GM18873 (cell line): Measurements from ENCODE around the gene SPINT1.
"Not testable (repeated sequence)": the region's sequence is repeated elsewhere in the genome, so short reads cannot be mapped to it uniquely, and the experiment has no call there.

Source experiments
- ATAC-seq: cut with Tn5 transposase; IDR thresholded peaks from one replicate; pipeline ENCODE4 v1.9.1; 2021; ENCODE audit warnings: mild to moderate bottlenecking, moderate library complexity, moderate number of reproducible peaks; ENCODE audit not compliant: unreplicated experiment, low FRiP score

Gene SPINT1

GRCh38 chr15:40857601-40858341, 13.9 kb downstream of the SPINT1 start:
- no peak for ATAC-seq

GRCh38 chr15:40858706-40859105, 14.9 kb downstream of the SPINT1 start:
- ATAC-seq: no peak

- no peak for ATAC-seq
Observed at GRCh38 chr15:40859206-40859851, 15.5 kb downstream of the SPINT1 start.

- ATAC-seq: not testable (repeated sequence)
Observed at GRCh38 chr15:40861147-40861546, 17.3 kb downstream of the SPINT1 start.

- ATAC-seq: no peak
Observed at GRCh38 chr15:40863660-40864270, 19.9 kb downstream of the SPINT1 start.

GRCh38 chr15:40867199-40867598, 23.4 kb downstream of the SPINT1 start:
- ATAC-seq: no peak

- ATAC-seq: no peak
Observed at GRCh38 chr15:40869686-40870085, 25.8 kb downstream of the SPINT1 start.

- no peak for ATAC-seq
Observed at GRCh38 chr15:40870716-40871115, 26.9 kb downstream of the SPINT1 start.

GRCh38 chr15:40871749-40872617, 28.1 kb downstream of the SPINT1 start:
- no peak for ATAC-seq

GRCh38 chr15:40872791-40873693, 29.2 kb downstream of the SPINT1 start:
- ATAC-seq: no peak

- no peak for ATAC-seq
Observed at GRCh38 chr15:40873694-40874561, 30.1 kb downstream of the SPINT1 start, which contains the start of gene RHOV. TSS of gene RHOV (minus strand) at chr15:40874234. CDS start at chr15:40874139, 95 bp downstream.

GRCh38 chr15:40875991-40876730, 32.3 kb downstream of the SPINT1 start:
- ATAC-seq: no peak

GRCh38 chr15:40877694-40878093, 33.8 kb downstream of the SPINT1 start:
- ATAC-seq: no peak

- ATAC-seq: peak; percentile 72
Observed at GRCh38 chr15:40878785-40879184, 34.9 kb downstream of the SPINT1 start.

- ATAC-seq: no peak
Observed at GRCh38 chr15:40879609-40880008, 35.8 kb downstream of the SPINT1 start.

GRCh38 chr15:40881351-40881750, 37.5 kb downstream of the SPINT1 start:
- no peak for ATAC-seq

GRCh38 chr15:40886586-40886985, 42.7 kb downstream of the SPINT1 start:
- ATAC-seq: no peak

GRCh38 chr15:40889112-40889511, 45.3 kb downstream of the SPINT1 start:
- no peak for ATAC-seq
